DLD1 (cell line): Measurements from ENCODE around the gene USP51.
"Not testable (repeated sequence)": the region's sequence is repeated elsewhere in the genome, so short reads cannot be mapped to it uniquely, and the experiment has no call there.

Experiments used
- in situ Hi-C: cut with HindIII; loops from 2 replicates; pipeline ENCODE4 v1.10.0; 2017; ENCODE audit warnings: low sequenced_read_pairs

Gene USP51

DNA sequence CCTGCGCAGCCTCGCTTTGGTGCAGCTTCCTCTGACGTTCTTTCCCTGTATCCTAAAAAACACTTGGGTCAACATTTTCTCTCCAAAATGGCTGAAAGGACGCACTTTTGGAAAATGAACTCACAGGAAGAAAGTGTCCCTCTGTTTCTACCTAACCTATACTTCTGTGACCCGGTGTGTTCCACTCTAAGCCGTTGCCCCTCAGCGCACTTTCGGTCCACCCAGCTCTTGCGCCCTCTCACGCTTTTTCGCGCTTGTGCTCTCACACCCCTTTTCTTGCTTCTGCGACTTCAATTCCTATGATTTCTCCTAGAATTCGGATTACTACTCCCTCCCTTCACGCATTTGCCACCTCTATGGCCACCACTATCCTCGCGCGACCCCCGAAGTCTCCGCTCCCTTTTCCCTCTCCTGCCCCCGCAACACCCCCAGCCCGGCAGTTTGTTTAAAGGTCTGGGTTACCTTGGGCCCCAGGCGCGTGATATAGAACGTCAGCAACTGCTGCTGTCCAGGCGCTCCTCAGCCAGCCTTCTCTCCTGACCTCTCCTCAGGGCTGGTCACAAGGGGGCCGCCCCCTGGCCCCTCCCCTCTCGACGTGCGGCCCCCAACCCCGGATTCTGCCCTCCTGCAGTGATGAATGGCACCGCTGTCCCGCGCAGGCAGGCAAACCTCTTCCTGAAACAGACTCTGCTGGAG is at the start of gene USP51:
TSS of gene USP51 (minus strand) at position 535 of the 696 bp plus-strand sequence. CDS start 909 bp downstream, outside the sequence.
- in situ Hi-C loops, result no loop called here

DNA sequence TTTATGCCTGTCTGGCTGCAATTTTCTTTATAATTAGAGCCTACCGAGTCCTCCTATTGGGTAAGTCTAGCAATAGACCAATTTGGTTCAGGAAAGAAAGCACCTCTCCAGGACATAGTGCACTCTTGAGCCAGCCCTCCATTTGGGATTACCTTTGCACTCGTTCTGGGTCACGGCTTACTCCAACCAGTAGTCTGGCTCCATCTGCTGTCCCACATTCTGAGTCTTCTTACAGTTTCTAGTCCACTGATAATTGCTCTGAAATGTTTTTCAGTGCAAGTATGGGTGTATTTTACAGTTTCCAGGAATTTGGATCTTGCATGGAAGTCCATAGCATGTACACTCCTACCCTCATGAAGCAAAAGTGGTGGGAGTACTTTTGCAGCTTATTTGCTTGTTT is 34.8 kb upstream of the USP51 start:
- in situ Hi-C loops, result no loop called here

DNA sequence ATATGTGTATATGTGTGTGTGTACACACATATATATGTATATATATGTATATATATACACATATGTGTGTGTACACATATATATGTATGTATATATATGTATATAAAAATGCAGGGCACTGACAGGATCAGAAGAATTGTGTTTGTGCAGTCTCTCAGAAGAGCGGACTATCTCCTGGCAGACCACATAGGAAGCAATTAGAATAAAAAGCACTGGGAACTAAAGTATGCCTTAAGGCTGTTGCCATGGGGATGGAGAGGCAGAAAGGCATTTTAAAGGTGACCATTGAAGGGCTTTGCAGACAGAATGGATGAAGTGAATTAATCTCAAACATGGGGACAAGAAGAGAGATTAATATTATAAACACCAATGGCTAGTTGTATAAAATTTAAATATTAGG is 33.7 kb upstream of the USP51 start:
- in situ Hi-C loops, result no loop called here

DNA sequence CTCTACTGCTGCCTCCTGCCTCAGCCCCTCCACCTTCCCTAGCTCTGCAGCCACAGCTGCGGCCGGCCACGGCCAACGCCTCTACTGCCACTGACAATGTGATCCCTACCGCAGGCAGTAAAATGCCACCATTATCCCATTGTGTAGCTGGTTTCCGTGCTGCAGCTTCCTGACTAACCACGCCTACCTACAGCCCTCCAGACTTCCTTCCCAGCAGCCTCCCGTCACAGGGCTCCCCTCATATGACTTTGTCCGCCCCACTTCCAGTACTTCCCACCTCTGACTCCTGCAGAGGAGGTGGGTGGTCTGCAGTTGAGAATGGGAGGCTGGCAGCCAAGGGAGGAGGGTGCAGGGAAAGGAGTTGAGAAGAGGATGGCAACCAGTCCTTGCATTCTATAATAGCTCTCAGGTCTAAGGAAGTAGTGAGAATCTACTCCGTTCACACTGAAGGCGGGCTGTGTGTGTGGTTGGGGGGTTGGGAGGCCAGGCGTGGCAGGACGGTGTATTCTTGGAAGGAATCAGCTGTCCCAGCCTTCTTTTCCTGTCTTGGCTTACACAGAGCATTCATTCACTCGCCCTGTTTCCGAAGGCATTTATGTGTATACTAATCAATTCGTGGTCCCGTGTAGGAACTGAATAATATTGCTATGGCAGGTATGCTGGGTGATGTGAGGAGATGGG is 33.1 kb upstream of the USP51 start:
- in situ Hi-C loops, result no loop called here

DNA sequence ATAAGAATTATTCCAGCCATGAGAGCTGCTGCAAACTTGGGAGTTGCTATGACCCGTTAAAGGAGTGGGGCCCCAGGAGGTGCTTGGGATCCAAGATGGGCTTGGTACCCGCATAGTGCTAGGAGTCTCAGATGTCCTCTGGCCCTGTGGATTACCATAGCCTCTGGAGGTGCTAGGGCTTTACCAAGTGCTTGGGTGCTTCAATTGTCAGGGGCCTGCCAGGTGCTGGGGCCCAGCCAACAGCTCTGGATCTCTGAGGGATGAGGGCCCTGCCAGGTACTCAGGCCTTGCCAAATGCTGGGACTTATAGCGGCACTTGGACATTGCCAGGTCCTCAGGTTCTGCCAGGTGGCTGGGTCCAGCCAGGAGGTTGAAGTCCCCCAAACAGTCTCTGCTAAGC is 32.0 kb upstream of the USP51 start:
- in situ Hi-C loops, result no loop called here

DNA sequence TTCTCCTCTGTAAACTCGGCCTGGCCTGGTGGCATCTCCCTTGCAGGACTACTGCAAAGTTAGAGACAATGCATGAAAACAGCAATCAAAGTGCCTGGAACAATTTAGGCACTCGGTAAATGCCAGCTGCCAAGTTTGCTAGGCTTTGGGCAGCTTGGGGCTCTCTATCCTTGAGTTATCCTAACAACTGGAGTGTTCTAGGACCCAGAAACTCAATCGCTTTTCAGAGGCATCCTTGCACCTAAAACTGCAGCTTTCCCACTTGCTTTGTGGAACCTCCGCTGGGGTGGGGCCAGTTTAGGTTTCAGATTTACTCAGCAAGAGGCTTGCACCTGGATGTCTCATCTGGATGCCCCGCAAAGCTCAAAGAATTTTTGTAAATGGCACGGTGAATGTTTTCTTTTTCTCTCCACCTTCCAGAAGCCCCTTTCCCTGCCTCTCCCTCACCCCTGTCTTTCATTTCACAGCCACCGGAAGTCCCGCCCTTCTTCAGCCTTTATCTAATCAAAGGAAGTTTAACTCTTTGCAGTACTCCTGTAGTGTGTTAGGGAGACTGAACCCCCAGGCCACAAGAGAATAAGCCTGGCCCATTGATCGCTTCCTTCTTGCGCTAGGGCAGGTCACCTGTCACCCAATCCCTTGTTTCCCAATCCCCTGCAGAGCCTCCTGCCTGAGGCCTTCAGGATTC is 27.3 kb upstream of the USP51 start:
- in situ Hi-C loops, result not testable (repeated sequence)

DNA sequence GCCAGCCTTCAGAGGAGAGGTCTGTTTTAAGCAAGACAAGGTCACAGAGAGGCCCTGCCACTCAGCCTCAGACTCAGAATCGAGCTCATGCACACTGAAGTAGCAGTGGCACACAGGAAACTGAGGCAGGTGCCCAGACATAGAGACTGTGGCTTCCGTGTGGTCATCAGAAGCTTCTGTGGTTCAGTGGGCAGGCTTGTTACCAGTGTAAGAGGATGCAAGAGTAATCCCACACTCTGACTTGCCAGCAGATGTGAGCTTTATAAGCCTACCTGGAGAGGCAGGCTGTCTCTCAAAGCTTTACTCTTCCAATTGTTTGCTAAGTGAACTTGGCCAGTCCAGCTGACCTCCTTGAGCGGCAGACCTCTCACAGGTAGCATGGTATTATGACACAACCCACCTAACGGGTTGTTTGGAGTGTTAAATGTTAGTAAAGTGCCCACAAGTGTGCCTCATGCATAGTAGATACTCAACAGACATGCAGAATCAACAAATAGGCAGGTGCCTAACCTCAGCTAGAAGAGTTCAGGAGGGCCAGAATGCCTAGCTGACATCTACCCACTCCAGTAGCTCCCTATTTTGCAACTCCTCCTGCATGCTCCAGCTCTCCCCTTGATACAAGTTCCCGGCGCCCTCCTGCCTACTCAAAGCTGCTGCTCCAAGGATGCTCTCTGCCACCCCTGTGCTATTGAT is 23.5 kb upstream of the USP51 start:
- in situ Hi-C loops, result not testable (repeated sequence)

DNA sequence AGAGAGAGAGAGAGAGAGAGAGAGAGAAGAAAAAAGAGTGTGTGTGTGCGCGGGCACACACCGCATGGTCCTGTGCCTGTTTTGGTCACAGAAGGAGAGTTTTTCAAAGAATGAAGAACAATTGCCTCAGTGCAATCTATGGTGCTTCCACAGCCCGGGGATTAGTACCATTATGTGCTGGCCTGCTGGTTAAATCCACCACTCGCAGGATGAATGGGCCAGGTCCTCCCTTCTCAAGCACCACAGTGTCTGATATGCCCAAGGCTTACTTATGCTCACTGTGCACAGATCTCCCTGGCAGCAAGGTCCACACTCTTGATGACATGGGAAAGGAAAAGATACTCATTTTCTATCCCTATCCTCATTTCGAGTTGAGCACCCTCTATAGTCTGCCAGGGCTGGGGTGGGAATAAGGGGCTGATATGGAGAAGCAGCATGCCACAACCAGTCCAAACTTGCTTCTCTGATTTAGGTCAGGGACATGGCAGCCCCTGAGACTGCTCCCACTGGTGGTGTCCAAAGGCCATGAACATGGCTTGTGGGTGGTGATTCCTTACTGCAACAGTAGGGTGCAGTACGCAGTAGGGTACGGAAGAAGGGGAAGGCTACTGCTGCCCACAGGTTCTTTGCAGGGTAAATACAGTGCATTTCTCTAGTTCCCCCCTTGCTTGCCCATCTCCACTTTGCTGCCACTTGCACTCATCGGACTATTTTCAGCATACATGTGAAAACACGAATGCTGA is 18.9 kb upstream of the USP51 start:
- in situ Hi-C loops, result not testable (repeated sequence)

DNA sequence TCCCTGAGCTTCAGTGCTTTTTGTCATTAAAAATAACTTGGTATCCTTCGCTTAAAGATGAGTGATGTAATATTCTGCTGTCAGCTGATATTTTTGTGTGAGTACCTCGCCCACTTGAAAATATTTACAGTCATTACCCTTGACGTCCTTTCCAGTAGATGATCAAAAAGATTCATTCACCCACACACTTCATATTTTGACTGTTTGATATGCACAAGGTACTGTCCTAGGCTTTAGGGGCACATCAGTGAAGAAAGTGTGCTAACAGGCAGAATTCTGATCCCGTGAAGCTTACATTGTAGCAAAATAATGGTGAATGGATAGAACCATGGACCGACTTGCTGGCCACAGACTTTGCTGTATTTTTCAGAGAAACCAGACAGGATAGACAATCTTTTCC is 18.1 kb upstream of the USP51 start:
- in situ Hi-C loops, result not testable (repeated sequence)

DNA sequence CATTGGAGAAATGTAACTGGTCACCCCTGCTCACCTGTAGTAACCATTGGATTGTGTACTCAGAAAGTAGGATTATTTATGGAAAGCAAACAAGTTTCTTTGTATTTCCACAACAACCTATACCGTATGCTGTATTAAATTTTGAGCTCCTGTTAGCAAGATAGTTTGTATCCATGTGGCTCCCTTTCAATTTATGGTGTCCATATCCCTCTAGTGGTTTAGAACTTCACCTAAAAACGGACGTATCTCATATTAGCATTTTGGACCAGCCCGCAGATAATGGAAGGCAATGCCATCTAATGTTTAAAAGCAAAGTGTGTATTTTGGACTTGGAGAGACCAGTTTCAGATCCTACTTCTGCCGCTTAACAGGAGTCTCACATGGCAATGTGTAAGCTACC is 17.4 kb upstream of the USP51 start:
- in situ Hi-C loops, result not testable (repeated sequence)

DNA sequence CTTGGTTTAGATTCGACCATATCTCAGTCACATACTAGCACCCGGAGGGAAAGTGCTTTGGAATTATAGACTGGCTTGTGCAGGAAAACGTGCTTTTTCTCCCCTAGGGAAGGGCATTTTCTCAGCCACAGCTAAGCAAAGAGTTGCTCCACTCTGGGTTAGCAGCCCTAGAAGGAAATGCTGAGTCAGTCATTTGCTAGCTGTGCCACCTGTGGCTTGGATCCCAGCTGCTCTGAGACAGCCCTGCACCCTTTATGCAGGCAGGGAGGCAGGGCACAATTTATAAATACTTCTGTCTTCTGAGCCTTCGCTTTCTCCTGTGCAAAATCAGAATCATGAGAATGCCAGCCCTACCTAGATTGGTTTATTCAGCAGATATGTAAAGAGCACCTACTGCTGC is 1.3 kb upstream of the USP51 start:
- in situ Hi-C loops, result no loop called here

DNA sequence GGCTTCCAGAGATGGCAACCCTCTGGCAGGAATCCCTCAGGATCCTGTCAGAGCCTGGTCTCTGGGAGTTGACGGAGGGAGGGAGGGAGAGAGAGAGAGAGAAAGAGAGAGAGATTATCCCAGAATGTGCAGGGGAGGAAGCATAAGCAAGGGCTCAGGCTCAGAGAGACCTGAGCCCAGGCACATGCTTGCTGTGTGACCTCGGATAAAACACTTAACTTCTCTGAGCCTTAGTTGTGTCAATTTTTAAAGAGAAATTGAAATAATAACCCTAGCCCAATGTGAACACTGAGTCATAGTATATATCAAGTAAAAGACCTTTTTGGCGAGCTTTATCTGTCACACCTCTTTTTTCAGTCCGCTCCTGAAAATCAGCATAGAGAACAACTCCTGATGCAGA is 473 bp upstream of the USP51 start:
- in situ Hi-C loops, result no loop called here

DNA sequence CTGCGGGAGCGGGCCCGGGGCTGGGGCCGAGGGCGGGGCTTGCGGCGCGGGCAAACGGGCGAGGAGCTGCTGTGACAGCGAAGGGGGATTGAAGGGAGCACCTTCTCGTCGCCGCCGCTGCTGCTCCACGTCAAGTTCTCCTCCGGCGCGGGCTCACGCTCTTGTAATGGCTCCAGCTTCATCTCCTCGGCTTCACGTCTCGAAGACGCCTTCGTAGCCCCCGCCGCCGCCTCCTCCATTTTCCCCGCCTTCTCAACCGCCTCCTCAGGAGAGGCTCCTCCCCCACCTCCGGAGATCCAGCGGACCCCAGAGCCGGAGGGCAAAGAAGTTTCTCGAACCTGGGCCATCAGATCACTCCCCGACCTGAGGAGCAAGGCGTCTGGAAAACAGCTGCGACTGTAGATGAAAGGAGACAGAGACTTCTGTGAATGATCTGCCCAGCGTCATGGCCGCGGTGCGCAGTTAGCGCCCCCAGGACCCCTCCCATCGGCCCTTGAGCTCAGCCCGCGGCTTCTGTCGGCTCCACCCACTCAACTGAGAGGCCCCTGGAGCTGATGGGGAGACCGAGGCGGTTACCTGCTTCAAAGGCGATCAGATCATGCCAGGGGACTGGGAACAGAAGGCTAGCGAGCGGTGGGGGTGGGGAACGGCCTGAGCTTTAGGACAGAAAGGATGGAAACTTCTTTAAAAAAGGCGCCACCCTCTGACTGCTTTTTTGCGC is 895 bp downstream of the USP51 start:
- in situ Hi-C loops, result no loop called here

DNA sequence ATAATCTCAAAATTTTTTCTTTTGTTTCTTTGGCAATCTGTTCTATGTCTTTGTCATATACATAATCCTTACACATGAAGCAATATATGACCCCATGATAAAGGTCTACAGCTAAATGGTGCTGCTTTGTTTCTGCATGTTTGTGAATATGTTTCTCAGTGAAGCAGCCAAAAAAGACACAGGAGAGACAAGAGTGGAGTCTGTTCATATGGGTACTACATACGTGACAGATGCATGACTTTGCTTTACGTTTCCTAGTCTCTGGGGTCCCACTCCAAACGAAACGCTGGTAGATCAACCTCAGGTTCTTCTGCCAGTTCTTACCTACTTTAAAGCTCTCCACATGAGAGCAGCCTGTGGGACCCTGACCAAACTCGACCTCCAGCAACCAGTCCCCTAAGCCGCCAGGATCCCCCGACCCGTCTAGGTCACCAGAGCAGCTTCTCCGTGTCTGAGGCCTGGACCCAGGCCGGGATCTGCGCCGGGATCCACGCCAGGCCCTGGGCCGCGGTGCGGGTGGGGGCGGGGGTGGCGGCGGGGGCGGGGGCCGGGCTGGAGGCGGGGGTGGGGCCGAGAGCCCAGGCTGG is 1.5 kb downstream of the USP51 start:
- in situ Hi-C loops, result no loop called here

DNA sequence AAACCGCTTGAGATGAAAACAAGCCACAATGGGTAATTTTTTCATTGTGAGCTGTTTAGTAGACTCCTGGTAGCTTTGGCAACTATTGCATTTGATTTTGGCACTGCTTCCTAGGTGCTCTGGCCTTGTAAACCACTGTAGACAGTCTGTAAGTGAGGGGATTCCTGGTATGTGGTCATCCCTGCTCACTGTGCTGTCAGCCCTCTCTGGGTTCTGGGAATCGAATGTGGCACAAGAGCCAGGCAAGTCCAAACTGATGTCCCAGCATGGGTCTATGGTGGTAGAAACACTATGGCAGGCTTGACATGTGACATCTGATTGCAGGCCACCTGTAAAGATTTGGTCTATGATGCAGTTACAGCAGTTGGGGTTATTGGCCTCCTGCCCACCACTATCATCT is 2.5 kb downstream of the USP51 start:
- in situ Hi-C loops, result no loop called here

DNA sequence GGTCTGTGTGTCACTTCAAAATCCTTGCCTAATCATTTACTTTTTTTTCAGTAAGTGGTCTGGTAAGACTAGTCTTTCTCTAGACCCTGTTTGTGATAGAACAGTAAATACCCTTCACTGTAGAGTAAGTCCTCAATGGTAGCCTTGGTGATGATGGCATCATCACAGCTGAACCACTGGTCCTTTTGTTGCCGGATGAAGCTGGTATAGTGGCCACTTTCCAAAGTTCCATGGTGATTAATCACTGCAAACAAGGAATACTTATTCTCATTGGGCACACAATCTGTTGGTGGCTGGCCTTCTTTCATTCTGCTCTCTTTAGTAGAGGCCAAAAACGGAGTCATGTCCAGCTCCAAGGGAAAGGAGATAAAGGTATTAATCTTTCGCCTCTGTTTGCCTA is 2.9 kb downstream of the USP51 start:
- in situ Hi-C loops, result no loop called here

DNA sequence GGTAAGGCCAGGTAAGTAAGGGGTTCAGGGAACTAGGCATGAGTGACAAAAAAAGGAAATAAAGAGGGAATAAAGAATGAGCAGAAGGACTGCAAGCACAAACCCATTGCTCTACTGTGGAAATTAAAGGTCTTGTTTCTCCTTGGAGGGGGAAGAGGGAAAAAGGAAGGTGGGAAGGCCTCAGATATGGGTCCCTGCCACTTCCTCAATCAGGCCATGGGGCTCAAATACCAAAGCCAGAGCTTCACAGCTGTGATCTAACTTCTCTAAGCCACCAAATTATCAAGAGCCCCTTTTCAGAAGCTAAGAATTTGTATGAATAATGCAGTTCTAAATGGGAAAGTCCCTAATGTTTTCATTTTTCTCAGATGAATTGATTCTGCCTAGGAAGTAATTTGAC is 4.7 kb downstream of the USP51 start:
- in situ Hi-C loops, result no loop called here

DNA sequence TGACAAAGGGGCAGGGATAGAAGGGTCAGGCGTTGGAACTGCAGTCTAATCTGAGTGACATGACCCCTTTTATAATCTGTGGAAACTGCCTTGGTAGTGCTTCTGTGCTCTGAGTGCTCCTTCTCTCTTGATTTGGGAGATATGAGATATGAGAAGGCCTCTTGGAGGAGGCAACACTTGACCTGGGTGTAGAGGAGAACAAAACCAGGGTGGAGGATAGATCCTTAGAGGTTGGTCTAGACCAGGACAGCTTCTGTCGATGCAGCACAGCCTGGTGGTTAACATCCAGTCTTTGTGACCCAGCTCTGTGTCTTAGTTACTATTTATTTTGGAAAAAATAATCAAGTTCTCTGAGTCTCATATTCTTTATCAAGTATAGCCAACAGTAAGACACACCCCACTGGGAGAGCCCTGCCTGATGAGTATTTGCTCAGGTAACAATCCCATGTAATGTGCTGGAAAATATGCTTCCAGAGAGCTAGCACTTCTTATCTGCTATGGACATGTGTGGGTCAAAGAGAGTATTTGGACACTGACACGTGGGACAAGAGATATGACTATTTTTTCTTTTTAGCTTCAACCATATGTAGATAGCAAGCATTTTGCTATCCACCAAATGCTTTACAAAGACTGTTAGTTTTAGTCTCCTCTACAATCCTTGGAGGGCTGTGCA is 9.1 kb downstream of the USP51 start:
- in situ Hi-C loops, result no loop called here

DNA sequence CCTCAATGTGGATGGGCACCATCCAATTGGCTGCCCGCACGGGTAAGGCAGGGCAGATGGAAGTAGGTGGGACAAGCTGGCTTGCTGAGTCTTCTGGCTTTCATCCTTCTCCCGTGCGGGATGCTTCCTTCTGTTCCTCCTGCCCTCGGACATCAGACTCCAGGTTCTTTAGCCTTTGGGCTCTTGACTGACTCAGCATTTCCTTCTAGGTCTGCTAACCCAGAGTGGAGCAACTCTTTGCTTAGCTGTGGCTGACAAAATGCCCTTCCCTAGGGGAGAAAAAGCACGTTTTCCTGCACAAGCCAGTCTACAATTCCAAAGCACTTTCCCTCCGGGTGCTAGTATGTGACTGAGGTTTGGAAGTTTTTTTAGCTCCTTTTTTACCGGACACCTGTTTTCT is 9.7 kb downstream of the USP51 start:
- in situ Hi-C loops, result not testable (repeated sequence)
